Esophagus squamous epithelium (tissue), 4 donors: ENCODE measurements around the gene EDC3.

Source experiments
- POLR2A ChIP-seq, 4 donors: fragments of 450-650 bp; IDR thresholded peaks; one replicate each; pipeline ENCODE4 v1.6.1; 2017; ENCODE audit warnings: antibody characterized with exemption in 4 of 4, mild to moderate bottlenecking in 4 of 4, moderate library complexity in 3 of 4
- TF ChIP-seq, protein P1 (sequence below), 6 experiments: fragments of 450-650 bp in 4 of 6; fragments of 200-600 bp in 2 of 6; sonication (generic) in 2 of 6; IDR thresholded peaks; one replicate each; pipeline ENCODE4 v1.5.1; 2016 to 2019; ENCODE audit warnings: antibody characterized with exemption in 6 of 6, mild to moderate bottlenecking in 4 of 6, moderate library complexity in 4 of 6

DNA sequence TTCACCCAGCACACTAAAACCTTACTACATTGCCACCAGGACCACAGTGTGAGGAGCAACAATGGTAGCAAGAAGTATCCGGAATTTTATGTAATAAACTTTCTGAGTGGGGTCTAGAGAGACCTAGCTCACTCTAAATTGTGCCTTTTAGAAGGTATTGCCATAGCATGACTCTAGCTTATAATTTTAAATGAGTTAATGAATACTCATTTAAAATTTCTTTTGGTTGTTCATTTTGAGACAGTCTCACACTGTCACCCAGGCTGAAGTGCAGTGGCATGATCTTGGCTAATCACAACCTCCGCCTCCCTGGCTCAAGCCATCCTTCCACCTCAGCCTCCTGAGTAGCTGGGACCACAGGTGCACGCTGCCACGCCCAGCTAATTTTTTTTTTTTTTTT, 26.2 kb downstream of the EDC3 start:
- no peak for TF ChIP-seq POLR2A (IDR thresholded peaks at IDR 0.05)
- TF ChIP-seq, protein P1, sequence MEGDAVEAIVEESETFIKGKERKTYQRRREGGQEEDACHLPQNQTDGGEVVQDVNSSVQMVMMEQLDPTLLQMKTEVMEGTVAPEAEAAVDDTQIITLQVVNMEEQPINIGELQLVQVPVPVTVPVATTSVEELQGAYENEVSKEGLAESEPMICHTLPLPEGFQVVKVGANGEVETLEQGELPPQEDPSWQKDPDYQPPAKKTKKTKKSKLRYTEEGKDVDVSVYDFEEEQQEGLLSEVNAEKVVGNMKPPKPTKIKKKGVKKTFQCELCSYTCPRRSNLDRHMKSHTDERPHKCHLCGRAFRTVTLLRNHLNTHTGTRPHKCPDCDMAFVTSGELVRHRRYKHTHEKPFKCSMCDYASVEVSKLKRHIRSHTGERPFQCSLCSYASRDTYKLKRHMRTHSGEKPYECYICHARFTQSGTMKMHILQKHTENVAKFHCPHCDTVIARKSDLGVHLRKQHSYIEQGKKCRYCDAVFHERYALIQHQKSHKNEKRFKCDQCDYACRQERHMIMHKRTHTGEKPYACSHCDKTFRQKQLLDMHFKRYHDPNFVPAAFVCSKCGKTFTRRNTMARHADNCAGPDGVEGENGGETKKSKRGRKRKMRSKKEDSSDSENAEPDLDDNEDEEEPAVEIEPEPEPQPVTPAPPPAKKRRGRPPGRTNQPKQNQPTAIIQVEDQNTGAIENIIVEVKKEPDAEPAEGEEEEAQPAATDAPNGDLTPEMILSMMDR (IDR thresholded peaks at IDR 0.05), result no peak
